Fibroblast of skin of scalp (primary cell): ENCODE data around the gene E2F4. TPM values are rescaled to one million over a fixed set of nuclear protein-coding genes. Genes with fewer than 3 reads are reported as not detected.

Experiments
- DNase-seq: peaks from one replicate; pipeline ENCODE4 v3.0.0-alpha.2; 2013
- polyA plus RNA-seq, 2 experiments: library from polyadenylated mRNA; unstranded; fragments of 120-200 nt; gene quantifications; one replicate each; pipeline ENCODE4 v1.2.1, GENCODE V29; 2013; ENCODE audit not compliant: insufficient read length in 2 of 2

Gene E2F4
- 46.9 TPM for polyA plus RNA-seq (2013, experiment 1 of 2; ENCODE audit: insufficient read length)
- 45.0 TPM for polyA plus RNA-seq (2013, experiment 2 of 2; ENCODE audit: insufficient read length)

- DNase-seq, result peak; percentile 93
These were observed at the start of gene E2F4 for GRCh38 chr16:67191995-67192681. TSS of gene E2F4 (plus strand) at chr16:67192155. CDS start at chr16:67192228, 73 bp downstream.

GRCh38 chr16:67142342-67142741 lies 49.6 kb upstream of the E2F4 start:
- no peak for DNase-seq

- no peak for DNase-seq
These were observed 47.0 kb upstream of the E2F4 start for GRCh38 chr16:67144943-67145342.

- DNase-seq, result no peak
These were observed 46.2 kb upstream of the E2F4 start for GRCh38 chr16:67145746-67146145.

- DNase-seq, result no peak
These were observed 45.2 kb upstream of the E2F4 start for GRCh38 chr16:67146523-67147357.

GRCh38 chr16:67147437-67148140 lies 44.4 kb upstream of the E2F4 start:
- DNase-seq, result no peak

- DNase-seq, result no peak
These were observed 43.7 kb upstream of the E2F4 start for GRCh38 chr16:67148221-67148620.

- DNase-seq, result no peak
These were observed 43.2 kb upstream of the E2F4 start for GRCh38 chr16:67148656-67149275.

GRCh38 chr16:67149276-67150046 lies 42.5 kb upstream of the E2F4 start:
- DNase-seq, result no peak

- DNase-seq, result peak; percentile 73
These were observed 41.7 kb upstream of the E2F4 start for GRCh38 chr16:67150047-67150832.

GRCh38 chr16:67150833-67151396 lies 41.0 kb upstream of the E2F4 start, which contains the start of gene B3GNT9:
TSS of gene B3GNT9 (minus strand) at chr16:67150998. CDS start at chr16:67150485, 513 bp downstream.
- DNase-seq, result peak; percentile 76

GRCh38 chr16:67151431-67152097 lies 40.4 kb upstream of the E2F4 start:
- DNase-seq, result no peak

GRCh38 chr16:67154578-67155294 lies 37.2 kb upstream of the E2F4 start:
- no peak for DNase-seq

GRCh38 chr16:67155295-67156142 lies 36.4 kb upstream of the E2F4 start:
- peak; percentile 65 for DNase-seq

- no peak for DNase-seq
These were observed 35.7 kb upstream of the E2F4 start for GRCh38 chr16:67156143-67156844.

- no peak for DNase-seq
These were observed 34.7 kb upstream of the E2F4 start for GRCh38 chr16:67157106-67157748.
